HEK293 (cell line): ENCODE data around the gene HPX.

Source experiments
- EGR2 ChIP-seq: fragments of 450-650 bp; formaldehyde crosslinking; IDR thresholded peaks from 2 replicates; pipeline ENCODE4 v1.5.1; 2016; ENCODE audit warnings: low read depth, missing biosample characterization, missing genetic modification characterization
- GFI1B ChIP-seq: fragments of 450-650 bp; formaldehyde crosslinking; IDR thresholded peaks from 2 replicates; pipeline ENCODE4 v1.5.1; 2016; ENCODE audit warnings: missing biosample characterization, missing genetic modification characterization
- GLI2 ChIP-seq: fragments of 450-650 bp; formaldehyde crosslinking; IDR thresholded peaks from 2 replicates; pipeline ENCODE4; 2017; ENCODE audit warnings: missing biosample characterization, missing genetic modification characterization, low read depth, borderline replicate concordance
- GLIS2 ChIP-seq: fragments of 450-650 bp; formaldehyde crosslinking; IDR thresholded peaks from 2 replicates; pipeline ENCODE4 v1.5.1; 2016; ENCODE audit warnings: missing biosample characterization, missing genetic modification characterization
- HOXA7 ChIP-seq: sonication (generic); formaldehyde crosslinking; IDR thresholded peaks from 2 replicates; pipeline ENCODE4 v1.8.1; 2022; ENCODE audit warnings: missing genetic modification reagents, borderline replicate concordance
- HOXD13 ChIP-seq: sonication (generic); formaldehyde crosslinking; IDR thresholded peaks from 2 replicates; pipeline ENCODE4 v1.8.0; 2022; ENCODE audit warnings: missing genetic modification reagents, borderline replicate concordance
- KLF1 ChIP-seq: fragments of 450-650 bp; formaldehyde crosslinking; IDR thresholded peaks from 2 replicates; pipeline ENCODE4 v1.5.1; 2016; ENCODE audit warnings: missing biosample characterization, missing genetic modification characterization
- SP2 ChIP-seq: fragments of 450-650 bp; formaldehyde crosslinking; IDR thresholded peaks from 2 replicates; pipeline ENCODE4 v1.5.1; 2016; ENCODE audit warnings: missing biosample characterization, missing genetic modification characterization
- SP3 ChIP-seq: fragments of 450-650 bp; formaldehyde crosslinking; IDR thresholded peaks from 2 replicates; pipeline ENCODE4 v1.5.1; 2016; ENCODE audit warnings: missing biosample characterization, missing genetic modification characterization
- ZBTB17 ChIP-seq: fragments of 450-650 bp; formaldehyde crosslinking; IDR thresholded peaks from 2 replicates; pipeline ENCODE4 v1.5.1; 2016; ENCODE audit warnings: missing biosample characterization, missing genetic modification characterization
- ZBTB48 ChIP-seq: fragments of 450-650 bp; formaldehyde crosslinking; IDR thresholded peaks from 2 replicates; pipeline ENCODE4 v1.5.1; 2016; ENCODE audit warnings: missing biosample characterization, missing genetic modification characterization
- ZEB2 ChIP-seq: fragments of 450-650 bp; formaldehyde crosslinking; IDR thresholded peaks from 2 replicates; pipeline ENCODE4 v1.5.1; 2016; ENCODE audit warnings: missing biosample characterization, missing genetic modification characterization
- ZFP37 ChIP-seq: fragments of 450-650 bp; formaldehyde crosslinking; IDR thresholded peaks from 2 replicates; pipeline ENCODE4 v1.5.1; 2016; ENCODE audit warnings: missing biosample characterization, missing genetic modification characterization
- ZNF112 ChIP-seq: fragments of 450-650 bp; formaldehyde crosslinking; IDR thresholded peaks from 2 replicates; pipeline ENCODE4 v1.5.0; 2017; ENCODE audit warnings: missing biosample characterization, missing genetic modification characterization
- ZNF133 ChIP-seq: fragments of 450-650 bp; formaldehyde crosslinking; IDR thresholded peaks from 2 replicates; pipeline ENCODE4 v1.5.1; 2016; ENCODE audit warnings: missing biosample characterization, missing genetic modification characterization
- ZNF202 ChIP-seq: fragments of 450-650 bp; formaldehyde crosslinking; IDR thresholded peaks from 2 replicates; pipeline ENCODE4 v1.5.1; 2016; ENCODE audit warnings: missing biosample characterization, missing genetic modification characterization, borderline replicate concordance
- ZNF214 ChIP-seq: fragments of 450-650 bp; formaldehyde crosslinking; IDR thresholded peaks from 2 replicates; pipeline ENCODE4 v1.5.1; 2017; ENCODE audit warnings: missing biosample characterization, mild to moderate bottlenecking, missing genetic modification characterization, borderline replicate concordance
- ZNF221 ChIP-seq: fragments of 450-650 bp; formaldehyde crosslinking; IDR thresholded peaks from 2 replicates; pipeline ENCODE4 v1.5.1; 2017; ENCODE audit warnings: missing biosample characterization, missing genetic modification characterization, borderline replicate concordance
- ZNF239 ChIP-seq: fragments of 450-650 bp; formaldehyde crosslinking; IDR thresholded peaks from 2 replicates; pipeline ENCODE4 v1.5.1; 2016; ENCODE audit warnings: missing biosample characterization, missing genetic modification characterization
- ZNF292 ChIP-seq: fragments of 450-650 bp; formaldehyde crosslinking; IDR thresholded peaks from 2 replicates; pipeline ENCODE4 v1.5.1; 2016; ENCODE audit warnings: low read depth, missing biosample characterization, missing genetic modification characterization, borderline replicate concordance
- ZNF335 ChIP-seq: fragments of 450-650 bp; formaldehyde crosslinking; conservative IDR thresholded peaks from 2 replicates; pipeline ENCODE4 v1.5.1; 2016; ENCODE audit warnings: missing biosample characterization, missing genetic modification characterization
- ZNF423 ChIP-seq: fragments of 450-650 bp; formaldehyde crosslinking; IDR thresholded peaks from 2 replicates; pipeline ENCODE4 v1.5.1; 2016; ENCODE audit warnings: missing biosample characterization, missing genetic modification characterization
- ZNF510 ChIP-seq: fragments of 450-650 bp; formaldehyde crosslinking; IDR thresholded peaks from 2 replicates; pipeline ENCODE4 v1.5.1; 2018; ENCODE audit warnings: mild to moderate bottlenecking, missing genetic modification characterization, missing biosample characterization; ENCODE audit not compliant: insufficient replicate concordance
- ZNF529 ChIP-seq: fragments of 450-650 bp; formaldehyde crosslinking; IDR thresholded peaks from 2 replicates; pipeline ENCODE4 v1.5.1; 2017; ENCODE audit warnings: missing genetic modification characterization, missing biosample characterization; ENCODE audit not compliant: insufficient replicate concordance
- ZNF585B ChIP-seq: fragments of 450-650 bp; formaldehyde crosslinking; IDR thresholded peaks from 2 replicates; pipeline ENCODE4 v1.5.1; 2016; ENCODE audit warnings: missing biosample characterization, missing genetic modification characterization
- ZNF621 ChIP-seq: fragments of 450-650 bp; formaldehyde crosslinking; IDR thresholded peaks from 2 replicates; pipeline ENCODE4 v1.5.1; 2017; ENCODE audit warnings: missing biosample characterization, missing genetic modification characterization
- ZNF645 ChIP-seq: fragments of 450-650 bp; formaldehyde crosslinking; IDR thresholded peaks from 2 replicates; pipeline ENCODE4; 2016; ENCODE audit warnings: missing biosample characterization, missing genetic modification characterization
- ZNF660 ChIP-seq: fragments of 450-650 bp; IDR thresholded peaks from 2 replicates; pipeline ENCODE4 v1.5.1; 2018; ENCODE audit warnings: missing biosample characterization, mild to moderate bottlenecking, missing genetic modification characterization
- ZSCAN16 ChIP-seq: fragments of 450-650 bp; formaldehyde crosslinking; IDR thresholded peaks from 2 replicates; pipeline ENCODE4 v1.5.1; 2016; ENCODE audit warnings: missing biosample characterization, missing genetic modification characterization
- TF ChIP-seq, protein P1 (sequence below): fragments of 450-650 bp; formaldehyde crosslinking; IDR thresholded peaks from 2 replicates; pipeline ENCODE4 v1.5.1; 2017; ENCODE audit warnings: missing biosample characterization, missing genetic modification characterization
- TF ChIP-seq, protein P2 (sequence below): fragments of 450-650 bp; formaldehyde crosslinking; IDR thresholded peaks from 2 replicates; pipeline ENCODE4 v1.5.1; 2017; ENCODE audit warnings: missing biosample characterization, missing genetic modification characterization
- TF ChIP-seq, protein P3 (sequence below): fragments of 450-650 bp; formaldehyde crosslinking; IDR thresholded peaks from 2 replicates; pipeline ENCODE4 v1.5.1; 2016; ENCODE audit warnings: missing biosample characterization, missing genetic modification characterization
- TF ChIP-seq, protein P4 (sequence below): fragments of 450-650 bp; formaldehyde crosslinking; IDR thresholded peaks from 2 replicates; pipeline ENCODE4 v1.5.1; 2016; ENCODE audit warnings: missing biosample characterization, missing genetic modification characterization

The HPX gene

DNA sequence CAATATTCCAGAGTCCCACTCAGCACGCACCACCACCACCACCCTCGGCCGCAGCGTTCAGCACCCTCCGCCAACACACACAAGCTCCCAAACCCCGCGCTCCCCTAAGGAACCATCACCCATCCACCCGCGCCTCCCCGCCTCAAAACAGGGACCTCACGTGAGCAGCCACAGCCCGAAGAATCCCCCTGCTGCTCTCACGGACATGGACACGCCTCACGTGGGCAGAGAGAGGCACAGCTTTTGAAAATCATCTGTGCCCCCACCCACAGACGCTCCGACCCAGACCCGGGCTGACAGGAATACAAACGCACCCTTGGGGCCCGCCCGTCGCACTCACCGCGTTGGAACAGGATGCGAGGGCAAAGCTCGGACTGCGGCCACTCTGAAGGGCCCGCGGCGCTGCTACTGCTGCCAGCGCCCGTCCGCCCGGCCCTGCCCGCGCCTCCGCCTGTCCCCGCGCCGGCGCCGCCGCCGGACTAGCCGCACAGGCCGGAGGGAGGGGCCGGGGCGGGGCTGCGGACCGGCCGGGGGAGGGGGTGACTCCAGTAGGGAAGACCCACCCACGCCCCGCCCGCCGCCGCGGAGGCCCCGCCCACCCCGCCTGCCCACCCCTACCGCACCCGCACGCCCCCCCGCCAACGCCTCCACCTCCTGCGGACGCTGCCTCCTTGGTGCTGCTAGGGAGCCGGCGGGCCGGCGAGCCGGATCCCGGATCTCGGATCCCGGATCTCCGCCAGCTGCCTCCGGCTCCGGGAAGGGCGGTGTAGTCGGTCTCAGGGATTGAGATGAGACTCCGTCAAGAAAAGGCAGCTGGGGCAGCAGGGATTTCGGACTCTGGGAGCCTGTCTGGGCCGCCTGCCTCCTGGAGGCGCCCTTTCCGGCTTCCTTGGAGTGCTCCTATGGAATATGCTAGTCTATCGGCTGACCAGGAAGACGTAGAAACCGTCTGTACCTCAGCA is 32.9 kb upstream of the HPX start, which contains the start of gene TRIM3 (continued):
- TF ChIP-seq, protein P1, sequence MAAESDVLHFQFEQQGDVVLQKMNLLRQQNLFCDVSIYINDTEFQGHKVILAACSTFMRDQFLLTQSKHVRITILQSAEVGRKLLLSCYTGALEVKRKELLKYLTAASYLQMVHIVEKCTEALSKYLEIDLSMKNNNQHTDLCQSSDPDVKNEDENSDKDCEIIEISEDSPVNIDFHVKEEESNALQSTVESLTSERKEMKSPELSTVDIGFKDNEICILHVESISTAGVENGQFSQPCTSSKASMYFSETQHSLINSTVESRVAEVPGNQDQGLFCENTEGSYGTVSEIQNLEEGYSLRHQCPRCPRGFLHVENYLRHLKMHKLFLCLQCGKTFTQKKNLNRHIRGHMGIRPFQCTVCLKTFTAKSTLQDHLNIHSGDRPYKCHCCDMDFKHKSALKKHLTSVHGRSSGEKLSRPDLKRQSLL (tag by site-specific recombination) = no peak
- TF ChIP-seq HOXD13 (no peak), ZNF660 (tag by site-specific recombination) (no peak), ZNF529 (tag by site-specific recombination) (no peak), GLI2 (no peak), ZNF585B (tag by site-specific recombination) (no peak), GLIS2 (tag by site-specific recombination) (peak; percentile 80), ZBTB48 (no peak), ZEB2 (tag by site-specific recombination) (no peak), ZNF510 (tag by site-specific recombination) (no peak), ZNF202 (tag by site-specific recombination) (no peak), ZNF112 (tag by site-specific recombination) (no peak), ZBTB17 (tag by site-specific recombination) (peak; percentile 72; the same call in 1 of the 2 replicates), EGR2 (tag by site-specific recombination) (peak; percentile 87), SP3 (no peak; the same call in 1 of the 2 replicates), KLF1 (tag by site-specific recombination) (0 out of 2 replicates have a peak, but pooled peaks have one; percentile 14), SP2 (tag by site-specific recombination) (0 out of 2 replicates have a peak, but pooled peaks have one; percentile 15), ZNF214 (tag by site-specific recombination) (no peak), ZNF645 (tag by site-specific recombination) (no peak), ZNF239 (no peak), ZNF133 (tag by site-specific recombination) (no peak), GFI1B (tag by site-specific recombination) (no peak), ZSCAN16 (tag by site-specific recombination) (no peak), ZNF423 (tag by site-specific recombination) (no peak), ZFP37 (no peak), ZNF221 (no peak), HOXA7 (CRISPR knock-in tag) (no peak), ZNF292 (tag by site-specific recombination) (no peak), ZNF335 (tag by site-specific recombination) (peak; percentile 52), ZNF621 (tag by site-specific recombination) (no peak)
- TF ChIP-seq, protein P2, sequence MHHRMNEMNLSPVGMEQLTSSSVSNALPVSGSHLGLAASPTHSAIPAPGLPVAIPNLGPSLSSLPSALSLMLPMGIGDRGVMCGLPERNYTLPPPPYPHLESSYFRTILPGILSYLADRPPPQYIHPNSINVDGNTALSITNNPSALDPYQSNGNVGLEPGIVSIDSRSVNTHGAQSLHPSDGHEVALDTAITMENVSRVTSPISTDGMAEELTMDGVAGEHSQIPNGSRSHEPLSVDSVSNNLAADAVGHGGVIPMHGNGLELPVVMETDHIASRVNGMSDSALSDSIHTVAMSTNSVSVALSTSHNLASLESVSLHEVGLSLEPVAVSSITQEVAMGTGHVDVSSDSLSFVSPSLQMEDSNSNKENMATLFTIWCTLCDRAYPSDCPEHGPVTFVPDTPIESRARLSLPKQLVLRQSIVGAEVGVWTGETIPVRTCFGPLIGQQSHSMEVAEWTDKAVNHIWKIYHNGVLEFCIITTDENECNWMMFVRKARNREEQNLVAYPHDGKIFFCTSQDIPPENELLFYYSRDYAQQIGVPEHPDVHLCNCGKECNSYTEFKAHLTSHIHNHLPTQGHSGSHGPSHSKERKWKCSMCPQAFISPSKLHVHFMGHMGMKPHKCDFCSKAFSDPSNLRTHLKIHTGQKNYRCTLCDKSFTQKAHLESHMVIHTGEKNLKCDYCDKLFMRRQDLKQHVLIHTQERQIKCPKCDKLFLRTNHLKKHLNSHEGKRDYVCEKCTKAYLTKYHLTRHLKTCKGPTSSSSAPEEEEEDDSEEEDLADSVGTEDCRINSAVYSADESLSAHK (tag by site-specific recombination) = peak; percentile 37; the same call in 1 of the 2 replicates
- TF ChIP-seq, protein P3, sequence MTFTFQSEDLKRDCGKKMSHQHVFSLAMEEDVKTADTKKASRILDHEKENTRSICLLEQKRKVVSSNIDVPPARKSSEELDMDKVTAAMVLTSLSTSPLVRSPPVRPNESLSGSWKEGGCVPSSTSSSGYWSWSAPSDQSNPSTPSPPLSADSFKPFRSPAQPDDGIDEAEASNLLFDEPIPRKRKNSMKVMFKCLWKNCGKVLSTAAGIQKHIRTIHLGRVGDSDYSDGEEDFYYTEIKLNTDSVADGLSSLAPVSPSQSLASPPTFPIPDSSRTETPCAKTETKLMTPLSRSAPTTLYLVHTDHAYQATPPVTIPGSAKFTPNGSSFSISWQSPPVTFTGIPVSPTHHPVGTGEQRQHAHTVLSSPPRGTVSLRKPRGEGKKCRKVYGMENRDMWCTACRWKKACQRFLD (tag by site-specific recombination) = no peak
- TF ChIP-seq, protein P4, sequence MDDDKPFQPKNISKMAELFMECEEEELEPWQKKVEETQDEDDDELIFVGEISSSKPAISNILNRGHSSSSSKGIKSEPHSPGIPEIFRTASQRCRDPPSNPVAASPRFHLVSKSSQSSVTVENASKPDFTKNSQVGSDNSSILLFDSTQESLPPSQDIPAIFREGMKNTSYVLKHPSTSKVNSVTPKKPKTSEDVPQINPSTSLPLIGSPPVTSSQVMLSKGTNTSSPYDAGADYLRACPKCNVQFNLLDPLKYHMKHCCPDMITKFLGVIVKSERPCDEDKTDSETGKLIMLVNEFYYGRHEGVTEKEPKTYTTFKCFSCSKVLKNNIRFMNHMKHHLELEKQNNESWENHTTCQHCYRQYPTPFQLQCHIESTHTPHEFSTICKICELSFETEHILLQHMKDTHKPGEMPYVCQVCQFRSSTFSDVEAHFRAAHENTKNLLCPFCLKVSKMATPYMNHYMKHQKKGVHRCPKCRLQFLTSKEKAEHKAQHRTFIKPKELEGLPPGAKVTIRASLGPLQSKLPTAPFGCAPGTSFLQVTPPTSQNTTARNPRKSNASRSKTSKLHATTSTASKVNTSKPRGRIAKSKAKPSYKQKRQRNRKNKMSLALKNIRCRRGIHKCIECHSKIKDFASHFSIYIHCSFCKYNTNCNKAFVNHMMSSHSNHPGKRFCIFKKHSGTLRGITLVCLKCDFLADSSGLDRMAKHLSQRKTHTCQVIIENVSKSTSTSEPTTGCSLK (tag by site-specific recombination) = no peak
